Heart right ventricle (tissue), 16 donors: ENCODE data around the gene IRX6. TPM values are rescaled to one million over a fixed set of nuclear protein-coding genes. Genes with fewer than 3 reads are reported as not detected.

Experiments
- ATAC-seq, 8 donors: fragments of 200-7000 bp; cut with Tn5 transposase; one replicate each; pipeline ENCODE4 v1.9.1; 2020; ENCODE audit warnings: mild to moderate bottlenecking in 8 of 8, moderate library complexity in 8 of 8, moderate number of reproducible peaks in 1 of 8
- DNase-seq, 2 donors: peaks; one replicate each; pipeline ENCODE4 v3.0.0-alpha.2; 2020
- H3K27ac ChIP-seq, 10 donors: fragments of 200-600 bp; sonication (generic) in 2 of 10; one replicate each; pipeline versions ENCODE4 v1.5.0 to v1.8.0; 2020 to 2022; ENCODE audit warnings: mild to moderate bottlenecking in 3 of 10
- H3K27me3 ChIP-seq, 7 donors: fragments of 200-600 bp; one replicate each; pipeline ENCODE4 v1.8.0; 2021 to 2022; ENCODE audit warnings: mild to moderate bottlenecking in 2 of 7
- H3K36me3 ChIP-seq, 9 donors: fragments of 200-600 bp; sonication (generic) in 1 of 9; one replicate each; pipeline versions ENCODE4 v1.5.0 to v1.8.0; 2020 to 2022; ENCODE audit warnings: mild to moderate bottlenecking in 2 of 9
- H3K4me1 ChIP-seq, 9 donors: fragments of 200-600 bp; sonication (generic) in 1 of 9; one replicate each; pipeline versions ENCODE4 v1.5.0 to v1.8.0; 2020 to 2022; ENCODE audit warnings: mild to moderate bottlenecking in 4 of 9
- H3K4me3 ChIP-seq, 10 donors: fragments of 200-600 bp; sonication (generic) in 2 of 10; one replicate each; pipeline versions ENCODE4 v1.5.0 to v1.8.0; 2020 to 2022; ENCODE audit warnings: mild to moderate bottlenecking in 7 of 10, moderate library complexity in 2 of 10
- H3K9me3 ChIP-seq, 11 donors: fragments of 200-600 bp in 10 of 11; sonication (generic) in 2 of 11; one replicate each; pipeline versions ENCODE4 v1.5.0 to v1.8.0; 2013 to 2022; ENCODE audit warnings: mild to moderate bottlenecking in 2 of 11, control low read depth in 1 of 11, moderate library complexity in 1 of 11
- CTCF ChIP-seq, 9 donors: fragments of 200-600 bp; sonication (generic) in 2 of 9; IDR thresholded peaks; one replicate each; pipeline versions ENCODE4 v1.5.0 to v1.8.0; 2021 to 2022; ENCODE audit warnings: antibody characterized with exemption in 9 of 9, mild to moderate bottlenecking in 5 of 9, moderate library complexity in 1 of 9
- WGBS, 2 donors: extraction: QIAGEN DNeasy Blood & Tissue Kit; methylation state at CpG; one replicate each; pipeline ENCODE4 v1.1.7; 2013; ENCODE audit warnings: inconsistent platforms in 1 of 2; 5-methylcytosine and 5-hydroxymethylcytosine counted together
- intact Hi-C, 10 donors: fragments of 100-400 bp; cut with DNase I; formaldehyde crosslinking; loops; one replicate each; pipeline versions ENCODE4 v1.11.1 to v1.14.2; 2022
- polyA plus RNA-seq, 2 donors: library from polyadenylated mRNA; stranded (reverse); fragments of 200-250 nt; gene quantifications; one replicate each; pipeline ENCODE4 v1.2.3, GENCODE V29; 2013
- total RNA-seq, 10 donors: library from RNA; stranded (reverse); fragmentation: NEBNext Ultra II Directional in 3 of 10; extraction: Animal tissue kit (Norgen Biotek cat#: 25700) in 3 of 10; gene quantifications; one replicate each; pipeline versions ENCODE4 v1.2.1 to v1.2.4, GENCODE V29; 2021 to 2023
- donor health status: Arrhythmogenic right ventricular cardiomyopathy.
- donor health status: ischemic (EF 13 %, LVEDD 7.1; RV severe dilation, severe dysfunction).
- donor health status: healthy with polysubstance abuse.
- donor health status: DM: no; HTN: yes; CAD: no.
- donor health status: DM: no; HTN: no; CAD: no.
- donor health status: ischemic (EF 25% LVEDD 6.9; RV normal size, moderate dysfunction).
- donor health status: ischemic (EF 25% LVEDD 5.7; RV mildly dilated, moderate dysfunction).
- donor health status: healthy.
- donor health status: DM: yes; HTN: yes; CAD: no.
- donor health status: Ischemic cardiomyopathy.
- donor health status: ischemic (EF 35%, LVEDD 5.7; RV mildly dilated, moderate dysfunction).
- donor health status: nonischemic (EF 11% LVEDD 7.7; RV severe dilation, severe dysfunction).
- donor health status: DM: yes; HTN: yes; CAD: no.
- donor health status: PGD.
- donor health status: ischemic (EF 29% LVEDD 5.4; RV normal size, mild dysfunction).
- donor health status: nonischemic (EF 23%, LVEDD 6.1; RV moderate dilation, normal function).

Gene IRX6
- total and polyA plus RNA-seq, 12 donors = 0.18 to 28.1 (median 12.5) TPM

- ATAC-seq (no peak), DNase-seq (no peak)
- no peak overlapping the region for H3K4me3 ChIP-seq
- H3K36me3 ChIP-seq = no peaks in the 10 kb centered on the region
- H3K4me1 ChIP-seq = no peaks in the 10 kb centered on the region
- intact Hi-C loops = no loop called here
- WGBS, 2 donors = 66 to 70% methylated on average over 12 of the region's 12 CpGs
- no peak overlapping the region for H3K27ac ChIP-seq
- peaks cover 0 to 19% (median 4%) of the 10 kb centered on the region in 7 donors for H3K27me3 ChIP-seq
- no peak for TF ChIP-seq CTCF (IDR thresholded peaks at IDR 0.05)
- peaks cover 0 to 19% (median 4%) of the 10 kb centered on the region in 11 donors for H3K9me3 ChIP-seq
Measured at GRCh38 chr16:55283812-55284717, 39.9 kb upstream of the IRX6 start.

GRCh38 chr16:55284718-55285099 lies 39.3 kb upstream of the IRX6 start:
- intact Hi-C loops = no loop called here
- ATAC-seq (no peak), DNase-seq (no peak)
- Histone ChIP-seq H3K4me1 (no peaks in the 10 kb centered on the region), H3K27ac (no peak overlapping the region), H3K27me3 (peaks cover 0 to 19% (median 4%) of the 10 kb centered on the region in 7 donors), H3K9me3 (peaks cover 0 to 24% (median 4%) of the 10 kb centered on the region in 11 donors), H3K36me3 (no peaks in the 10 kb centered on the region), H3K4me3 (no peak overlapping the region)
- 54 to 65% methylated on average over 6 of the region's 6 CpGs for WGBS, 2 donors
- no peak for TF ChIP-seq CTCF (IDR thresholded peaks at IDR 0.05)

- TF ChIP-seq CTCF (IDR thresholded peaks at IDR 0.05) = no peak
- H3K36me3 ChIP-seq = no peaks in the 10 kb centered on the region
- H3K27ac ChIP-seq = no peak overlapping the region
- 56% methylated on average over 2 of the region's 2 CpGs for WGBS, 2 donors
- intact Hi-C loops = no loop called here
- DNase-seq = no peak
- no peaks in the 10 kb centered on the region for H3K4me1 ChIP-seq
- H3K9me3 ChIP-seq = peaks cover 0 to 24% (median 4%) of the 10 kb centered on the region in 11 donors
- H3K4me3 ChIP-seq = no peak overlapping the region
- peaks cover 0 to 19% (median 3%) of the 10 kb centered on the region in 7 donors for H3K27me3 ChIP-seq
- ATAC-seq = no peak
Measured at GRCh38 chr16:55285586-55285985, 38.4 kb upstream of the IRX6 start.

GRCh38 chr16:55289353-55289752 lies 34.6 kb upstream of the IRX6 start:
- WGBS, 2 donors = 81 to 82% methylated on average over 2 of the region's 2 CpGs
- Histone ChIP-seq H3K27ac (no peak overlapping the region), H3K4me3 (no peak overlapping the region), H3K36me3 (no peaks in the 10 kb centered on the region), H3K4me1 (peaks cover 0 to 2% (median 0%) of the 10 kb centered on the region in 9 donors), H3K27me3 (peaks cover 0 to 5% (median 0%) of the 10 kb centered on the region in 7 donors), H3K9me3 (peaks cover 0 to 24% (median 4%) of the 10 kb centered on the region in 11 donors)
- intact Hi-C loops = no loop called here
- DNase-seq (no peak), ATAC-seq (no peak)
- TF ChIP-seq CTCF (IDR thresholded peaks at IDR 0.05) = no peak
